Vagina (tissue), 2 donors: Measurements from ENCODE around the gene SPEM1. TPM values are rescaled to one million over a fixed set of nuclear protein-coding genes. Genes with fewer than 3 reads are reported as not detected.

Experiments used
- DNase-seq, 2 donors: peaks; one replicate each; pipeline ENCODE4 v3.0.0-alpha.2; 2017; ENCODE audit errors: extremely low spot score in 2 of 2
- H3K27ac ChIP-seq: fragments of 200-600 bp; sonication (generic); one replicate; pipeline ENCODE4 v1.5.1; 2019
- H3K27me3 ChIP-seq: fragments of 200-600 bp; sonication (generic); one replicate; pipeline ENCODE4 v1.5.1; 2019
- H3K36me3 ChIP-seq, 2 donors: fragments of 200-600 bp; sonication (generic); one replicate each; pipeline ENCODE4 v1.5.1; 2017 to 2019
- H3K4me1 ChIP-seq: fragments of 200-600 bp; sonication (generic); one replicate; pipeline ENCODE4 v1.5.1; 2019
- H3K4me3 ChIP-seq, 2 donors: fragments of 200-600 bp; sonication (generic); 1 replicate in 1 of 2; 2 replicates in 1 of 2; pipeline ENCODE4 v1.5.1; 2016 to 2019
- H3K9me3 ChIP-seq: fragments of 200-600 bp; sonication (generic); one replicate; pipeline ENCODE4 v1.5.1; 2019
- POLR2A ChIP-seq, 2 donors: fragments of 450-650 bp; IDR thresholded peaks; one replicate each; pipeline ENCODE4 v1.6.1; 2017; ENCODE audit warnings: antibody characterized with exemption in 2 of 2, mild to moderate bottlenecking in 2 of 2, moderate library complexity in 2 of 2
- POLR2AphosphoS5 ChIP-seq, 2 donors: sonication (generic); formaldehyde crosslinking; IDR thresholded peaks; one replicate each; pipeline ENCODE4 v1.9.0; 2017; ENCODE audit warnings: antibody characterized with exemption in 2 of 2, mild to moderate bottlenecking in 2 of 2, low read depth in 1 of 2; ENCODE audit not compliant: insufficient read depth in 1 of 2
- intact Hi-C: fragments of 100-400 bp; cut with DNase I; formaldehyde crosslinking; loops from one replicate; pipeline ENCODE4 v1.15.1; 2023
- total RNA-seq: library from RNA; depleted of rRNA; stranded (reverse); fragments of >200 nt; gene quantifications from one replicate; pipeline ENCODE4 v1.2.3, GENCODE V29; 2016
- TF ChIP-seq, protein P1 (sequence below), 3 experiments: fragments of 450-650 bp in 2 of 3; fragments of 200-600 bp in 1 of 3; sonication (generic) in 1 of 3; IDR thresholded peaks; one replicate each; pipeline ENCODE4 v1.5.1; 2017 to 2019; ENCODE audit warnings: antibody characterized with exemption in 3 of 3, mild to moderate bottlenecking in 2 of 3, moderate library complexity in 2 of 3

Gene SPEM1
- total RNA-seq, 1 donor from 2014 or later, result not detected

DNA sequence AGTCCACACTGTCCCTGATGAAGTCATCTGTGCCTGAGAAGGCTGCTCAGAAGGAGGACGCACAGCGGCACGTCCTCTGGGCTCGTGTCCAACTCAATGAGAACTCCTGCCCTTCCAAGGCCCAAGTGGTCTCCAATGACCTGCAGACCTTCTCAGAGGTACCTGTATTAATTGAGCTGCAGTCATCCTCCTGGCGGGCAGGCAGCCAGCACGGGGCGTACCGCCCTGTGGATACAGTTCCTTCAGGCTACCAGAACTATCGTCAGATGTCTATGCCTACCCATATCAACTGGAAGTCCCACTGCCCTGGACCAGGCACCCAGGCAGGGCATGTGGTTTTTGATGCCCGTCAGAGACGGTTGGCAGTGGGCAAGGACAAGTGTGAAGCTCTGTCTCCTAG lies 12.2 kb downstream of the SPEM1 start:
- H3K36me3 ChIP-seq, result no peaks in the 10 kb centered on the region
- no peaks in the 10 kb centered on the region for H3K9me3 ChIP-seq
- DNase-seq, result no peak
- TF ChIP-seq, protein P1, sequence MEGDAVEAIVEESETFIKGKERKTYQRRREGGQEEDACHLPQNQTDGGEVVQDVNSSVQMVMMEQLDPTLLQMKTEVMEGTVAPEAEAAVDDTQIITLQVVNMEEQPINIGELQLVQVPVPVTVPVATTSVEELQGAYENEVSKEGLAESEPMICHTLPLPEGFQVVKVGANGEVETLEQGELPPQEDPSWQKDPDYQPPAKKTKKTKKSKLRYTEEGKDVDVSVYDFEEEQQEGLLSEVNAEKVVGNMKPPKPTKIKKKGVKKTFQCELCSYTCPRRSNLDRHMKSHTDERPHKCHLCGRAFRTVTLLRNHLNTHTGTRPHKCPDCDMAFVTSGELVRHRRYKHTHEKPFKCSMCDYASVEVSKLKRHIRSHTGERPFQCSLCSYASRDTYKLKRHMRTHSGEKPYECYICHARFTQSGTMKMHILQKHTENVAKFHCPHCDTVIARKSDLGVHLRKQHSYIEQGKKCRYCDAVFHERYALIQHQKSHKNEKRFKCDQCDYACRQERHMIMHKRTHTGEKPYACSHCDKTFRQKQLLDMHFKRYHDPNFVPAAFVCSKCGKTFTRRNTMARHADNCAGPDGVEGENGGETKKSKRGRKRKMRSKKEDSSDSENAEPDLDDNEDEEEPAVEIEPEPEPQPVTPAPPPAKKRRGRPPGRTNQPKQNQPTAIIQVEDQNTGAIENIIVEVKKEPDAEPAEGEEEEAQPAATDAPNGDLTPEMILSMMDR (IDR thresholded peaks at IDR 0.05), result no peak
- TF ChIP-seq POLR2AphosphoS5 (IDR thresholded peaks at IDR 0.05; ENCODE audit: insufficient read depth in 1 of 2, low read depth in 1 of 2), result no peak
- no peak for TF ChIP-seq POLR2A (IDR thresholded peaks at IDR 0.05)
- H3K27ac ChIP-seq, result no peak overlapping the region
- intact Hi-C loops, result no loop called here
- no peak overlapping the region for H3K4me3 ChIP-seq
- H3K4me1 ChIP-seq, result peaks cover 18% of the 10 kb centered on the region
- H3K27me3 ChIP-seq, result no peaks in the 10 kb centered on the region

DNA sequence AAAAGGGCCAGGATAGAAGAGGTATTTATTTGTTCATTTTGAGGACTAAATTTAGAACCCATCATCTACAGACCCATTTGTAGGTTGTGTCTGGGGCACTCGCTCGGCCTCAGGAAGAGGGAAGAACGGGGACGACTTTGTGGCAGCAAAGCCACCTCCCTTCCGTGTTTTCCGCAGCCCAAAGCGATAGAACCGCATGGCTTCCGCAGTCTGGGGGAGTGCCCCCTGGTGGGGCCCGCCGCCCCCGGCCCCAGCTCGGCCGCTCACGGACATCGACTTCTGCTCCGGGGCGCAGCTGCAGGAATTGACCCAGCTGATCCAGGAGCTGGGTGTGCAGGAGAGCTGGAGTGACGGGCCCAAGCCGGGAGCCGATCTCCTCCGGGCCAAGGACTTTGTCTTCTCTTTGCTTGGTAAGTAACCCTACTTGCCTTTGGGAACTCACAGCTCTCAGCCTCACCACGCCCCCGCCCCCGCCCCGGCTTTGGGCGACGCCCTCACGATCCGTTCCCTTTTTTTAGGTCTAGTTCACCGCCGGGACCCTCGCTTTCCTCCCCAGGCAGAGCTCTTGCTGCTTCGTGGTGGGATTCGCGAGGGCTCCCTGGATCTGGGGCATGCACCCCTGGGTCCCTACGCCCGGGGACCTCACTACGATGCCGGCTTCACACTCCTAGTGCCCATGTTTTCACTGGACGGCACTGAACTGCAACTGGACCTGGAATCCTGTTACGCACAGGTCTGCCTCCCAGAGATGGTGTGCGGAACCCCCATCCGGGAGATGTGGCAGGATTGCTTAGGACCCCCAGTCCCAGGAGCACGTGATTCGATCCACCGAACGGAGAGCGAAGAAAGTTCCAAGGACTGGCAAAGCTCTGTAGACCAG lies 15.8 kb downstream of the SPEM1 start:
- no peak for DNase-seq
- intact Hi-C loops, result loop anchor here (5.0 kb wide), 2 partner anchors 84 to 121 kb away; partner anchors contain the start of genes KCTD11 and TNFSF13
- no peak for TF ChIP-seq POLR2AphosphoS5 (IDR thresholded peaks at IDR 0.05; ENCODE audit: insufficient read depth in 1 of 2, low read depth in 1 of 2)
- Histone ChIP-seq H3K9me3 (no peaks in the 10 kb centered on the region), H3K4me3 (peak overlapping the region; percentile 34 to 49), H3K4me1 (peaks cover 54% of the 10 kb centered on the region), H3K27ac (peak overlapping the region; percentile 81), H3K27me3 (no peaks in the 10 kb centered on the region), H3K36me3 (no peaks in the 10 kb centered on the region)

DNA sequence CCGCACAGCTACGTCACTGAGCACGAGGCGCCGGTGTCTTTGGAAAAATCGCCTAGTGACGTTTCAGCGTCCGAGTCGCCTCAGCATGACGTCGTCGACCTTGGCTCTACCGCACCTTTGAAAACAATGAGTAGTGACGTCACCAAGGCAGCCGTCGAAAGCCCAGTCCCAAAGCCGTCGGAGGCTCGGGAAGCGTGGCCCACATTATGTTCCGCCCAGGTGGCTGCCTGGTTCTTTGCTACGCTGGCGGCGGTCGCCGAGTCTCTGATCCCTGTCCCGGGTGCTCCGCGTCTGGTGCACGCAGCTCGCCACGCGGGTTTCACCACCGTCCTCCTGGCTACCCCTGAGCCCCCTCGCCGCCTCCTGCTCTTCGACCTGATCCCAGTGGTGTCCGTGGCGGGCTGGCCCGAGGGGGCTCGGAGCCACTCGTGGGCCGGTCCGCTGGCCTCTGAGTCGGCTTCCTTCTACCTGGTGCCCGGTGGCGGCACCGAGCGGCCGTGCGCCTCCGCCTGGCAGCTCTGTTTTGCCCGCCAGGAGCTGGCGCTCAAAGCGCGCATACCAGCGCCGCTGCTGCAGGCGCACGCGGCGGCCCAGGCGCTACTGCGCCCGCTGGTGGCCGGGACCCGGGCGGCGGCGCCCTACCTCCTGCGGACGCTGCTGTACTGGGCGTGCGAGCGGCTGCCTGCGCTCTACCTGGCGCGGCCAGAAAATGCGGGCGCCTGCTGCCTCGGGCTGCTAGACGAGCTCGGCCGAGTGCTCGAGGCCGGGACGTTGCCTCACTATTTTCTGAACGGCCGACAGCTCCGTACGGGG lies 16.6 kb downstream of the SPEM1 start:
- TF ChIP-seq, protein P1 (IDR thresholded peaks at IDR 0.05), result peak; percentile 51 to 84 (median 58)
- TF ChIP-seq POLR2A (IDR thresholded peaks at IDR 0.05) (no peak), POLR2AphosphoS5 (IDR thresholded peaks at IDR 0.05; ENCODE audit: insufficient read depth in 1 of 2, low read depth in 1 of 2) (peak in 1 of 2 donors; percentile 69)
- no peaks in the 10 kb centered on the region for H3K36me3 ChIP-seq
- no peak for DNase-seq
- no peaks in the 10 kb centered on the region for H3K27me3 ChIP-seq
- H3K4me3 ChIP-seq, result peak overlapping the region; percentile 34 to 49
- H3K9me3 ChIP-seq, result no peaks in the 10 kb centered on the region
- intact Hi-C loops, result loop anchor here (5.0 kb wide), 2 partner anchors 84 to 121 kb away; partner anchors contain the start of genes KCTD11 and TNFSF13
- H3K4me1 ChIP-seq, result peaks cover 56% of the 10 kb centered on the region
- peak overlapping the region; percentile 81 for H3K27ac ChIP-seq

DNA sequence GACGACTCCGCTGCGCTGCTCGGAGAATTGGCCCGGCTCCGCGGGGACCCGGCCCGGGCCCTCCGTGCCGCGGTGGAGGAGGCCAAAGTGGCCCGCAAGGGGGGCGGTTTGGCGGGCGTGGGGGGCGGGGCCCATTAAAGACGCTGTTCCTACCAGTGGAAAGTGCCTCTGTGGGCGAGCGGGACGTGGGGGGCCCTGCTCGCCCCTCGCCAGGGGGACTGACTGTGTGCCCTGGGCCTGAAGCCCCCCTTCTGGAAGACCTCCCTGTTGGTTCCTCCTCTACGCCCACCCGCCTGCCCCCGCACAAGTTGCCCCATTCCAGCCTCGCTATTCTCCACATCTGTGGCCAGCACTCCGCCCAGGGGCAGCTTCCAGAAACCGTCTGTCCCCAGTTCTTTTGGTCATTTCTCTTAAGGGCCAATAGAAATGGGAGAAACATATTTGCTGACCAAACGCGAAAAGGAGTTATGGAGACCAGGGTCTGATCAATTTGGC lies 17.3 kb downstream of the SPEM1 start:
- Histone ChIP-seq H3K36me3 (no peaks in the 10 kb centered on the region), H3K27me3 (no peaks in the 10 kb centered on the region), H3K4me3 (peak overlapping the region; percentile 34 to 49), H3K4me1 (peaks cover 56% of the 10 kb centered on the region), H3K9me3 (no peaks in the 10 kb centered on the region), H3K27ac (peak overlapping the region; percentile 81)
- DNase-seq, result no peak
- intact Hi-C loops, result loop anchor here (5.0 kb wide), 2 partner anchors 85 to 120 kb away; partner anchors contain the start of genes KCTD11 and TNFSF13
- TF ChIP-seq POLR2A (IDR thresholded peaks at IDR 0.05) (no peak), POLR2AphosphoS5 (IDR thresholded peaks at IDR 0.05; ENCODE audit: insufficient read depth in 1 of 2, low read depth in 1 of 2) (no peak)
- TF ChIP-seq, protein P1 (IDR thresholded peaks at IDR 0.05), result no peak
